ENCODE measurements around the gene PDZD2.
"Not testable (repeated sequence)": the region's sequence is repeated elsewhere in the genome, so short reads cannot be mapped to it uniquely, and the experiment has no call there.

GRCh38 chr5:31732821-31733220, 93.9 kb downstream of the PDZD2 start:
- not testable (repeated sequence) for TF ChIP-seq EZH2 (IDR thresholded peaks at IDR 0.05; ENCODE audit: low read depth); CTCF (conservative IDR thresholded peaks at IDR 0.05)

Data from PC-9 (cell line).